ENCODE data around the gene P2RY2. TPM values are rescaled to one million over a fixed set of nuclear protein-coding genes. Genes with fewer than 3 reads are reported as not detected.

Gene P2RY2
- total RNA-seq, 2 experiments from 2014 or later, result not detected

GRCh38 chr11:73203790-73204189, 14.3 kb upstream of the P2RY2 start:
- no peak for DNase-seq (ENCODE audit: low spot score)
- no peaks in the 10 kb centered on the region for H3K4me1 ChIP-seq (ENCODE audit: insufficient read depth, low read length, poor library complexity, severe bottlenecking)
- no peaks in the 10 kb centered on the region for H3K9me3 ChIP-seq (ENCODE audit: low read length)
- no peak overlapping the region for H3K4me2 ChIP-seq (ENCODE audit: low read length)
- no peaks in the 10 kb centered on the region for H4K20me1 ChIP-seq (ENCODE audit: insufficient read depth, low read length)
- CTCF ChIA-PET (ENCODE audit: unreplicated experiment), result no interaction called here
- POLR2A ChIA-PET, result no interaction called here
- intact Hi-C loops (cut with micrococcal nuclease; ENCODE audit: unreplicated experiment), result no loop called here
- BruUV-seq (replicated peaks), result no TSS peak
- no peak for TF ChIP-seq EZH2phosphoT487 (IDR thresholded peaks at IDR 0.05; ENCODE audit: borderline replicate concordance, low read depth, low read length)
- no peak for TF ChIP-seq CTCF (conservative IDR thresholded peaks at IDR 0.05; ENCODE audit: low read length)
- H3K79me2 ChIP-seq (ENCODE audit: insufficient read depth, low read depth, low read length), result no peaks in the 10 kb centered on the region
- no peaks in the 10 kb centered on the region for H3K36me3 ChIP-seq (ENCODE audit: insufficient read depth, low read length)
- H2AFZ ChIP-seq (ENCODE audit: low read length), result no peak overlapping the region
- H3K27ac ChIP-seq (ENCODE audit: low read depth, low read length, poor library complexity, severe bottlenecking), result no peak overlapping the region
- no peaks in the 10 kb centered on the region for H3K9me2 ChIP-seq (ENCODE audit: insufficient read depth, low read length)
- H3K4me3 ChIP-seq (ENCODE audit: low read depth, low read length, poor library complexity, severe bottlenecking), result no peak overlapping the region

GRCh38 chr11:73204711-73205121, 13.4 kb upstream of the P2RY2 start:
- intact Hi-C loops (cut with micrococcal nuclease; ENCODE audit: unreplicated experiment), result no loop called here

More at GRCh38 chr11:73204711-73205121, 13.4 kb upstream of the P2RY2 start:
- Histone ChIP-seq H3K9me2 (ENCODE audit: insufficient read depth, low read length) (no peaks in the 10 kb centered on the region), H3K4me1 (ENCODE audit: insufficient read depth, low read length, poor library complexity, severe bottlenecking) (no peaks in the 10 kb centered on the region), H3K9me3 (ENCODE audit: low read length) (no peaks in the 10 kb centered on the region), H4K20me1 (ENCODE audit: insufficient read depth, low read length) (no peaks in the 10 kb centered on the region), H3K4me2 (ENCODE audit: low read length) (no peak overlapping the region), H3K36me3 (ENCODE audit: insufficient read depth, low read length) (no peaks in the 10 kb centered on the region), H3K27ac (ENCODE audit: low read depth, low read length, poor library complexity, severe bottlenecking) (no peak overlapping the region), H3K79me2 (ENCODE audit: insufficient read depth, low read depth, low read length) (no peaks in the 10 kb centered on the region), H2AFZ (ENCODE audit: low read length) (no peak overlapping the region), H3K4me3 (ENCODE audit: low read depth, low read length, poor library complexity, severe bottlenecking) (no peak overlapping the region)
- no TSS peak for BruUV-seq (replicated peaks)
- TF ChIP-seq CTCF (conservative IDR thresholded peaks at IDR 0.05; ENCODE audit: low read length) (no peak), EZH2phosphoT487 (IDR thresholded peaks at IDR 0.05; ENCODE audit: borderline replicate concordance, low read depth, low read length) (no peak)
- POLR2A ChIA-PET, result no interaction called here
- CTCF ChIA-PET (ENCODE audit: unreplicated experiment), result no interaction called here
- no peak for DNase-seq (ENCODE audit: low spot score)

All from OCI-LY7 (cell line).